RCC 7860 (cell line): Measurements from ENCODE around the gene IER2.
"Not testable (repeated sequence)": the region's sequence is repeated elsewhere in the genome, so short reads cannot be mapped to it uniquely, and the experiment has no call there.

Source experiments
- DNase-seq: peaks from one replicate; pipeline ENCODE4 v3.0.0-alpha.2; 2015; ENCODE audit warnings: low spot score
- FAIRE-seq: peaks from 2 replicates; lab custom pipeline; 2012; peaks lifted over from hg19 to GRCh38; lab: Jason Lieb, UNC

Gene IER2

GRCh38 chr19:13162724-13163608, 12.8 kb downstream of the IER2 start:
- FAIRE-seq (peak; percentile 62), DNase-seq (peak; percentile 94)

GRCh38 chr19:13163609-13164342, 13.6 kb downstream of the IER2 start:
- DNase-seq (peak; percentile 95), FAIRE-seq (peak; percentile 77)

GRCh38 chr19:13164343-13165161, 14.3 kb downstream of the IER2 start:
- DNase-seq (peak; percentile 61), FAIRE-seq (no peak)

- FAIRE-seq, result no peak
These were observed 15.2 kb downstream of the IER2 start for GRCh38 chr19:13165162-13165997.

GRCh38 chr19:13166151-13166550, 15.9 kb downstream of the IER2 start:
- not testable (repeated sequence) for DNase-seq, FAIRE-seq

More at GRCh38 chr19:13165162-13165997, 15.2 kb downstream of the IER2 start:
- DNase-seq, result no peak

GRCh38 chr19:13169769-13170168, 19.6 kb downstream of the IER2 start:
- DNase-seq, result peak; percentile 83
- FAIRE-seq, result peak; percentile 84

GRCh38 chr19:13171146-13171545, 20.9 kb downstream of the IER2 start:
- FAIRE-seq (no peak), DNase-seq (no peak)

GRCh38 chr19:13172346-13173138, 22.3 kb downstream of the IER2 start:
- FAIRE-seq, result peak; percentile 91
- peak; percentile 96 for DNase-seq

- DNase-seq (no peak), FAIRE-seq (no peak)
These were observed 23.0 kb downstream of the IER2 start for GRCh38 chr19:13173139-13173737.

GRCh38 chr19:13176345-13176744, 26.1 kb downstream of the IER2 start:
- DNase-seq (peak; percentile 53), FAIRE-seq (peak; percentile 82)

GRCh38 chr19:13177584-13177983, 27.4 kb downstream of the IER2 start:
- not testable (repeated sequence) for FAIRE-seq, DNase-seq

- DNase-seq, FAIRE-seq: not testable (repeated sequence)
These were observed 28.1 kb downstream of the IER2 start for GRCh38 chr19:13178291-13178690.

GRCh38 chr19:13181747-13182388, 31.7 kb downstream of the IER2 start:
- DNase-seq (no peak), FAIRE-seq (no peak)

GRCh38 chr19:13184926-13185325, 34.7 kb downstream of the IER2 start:
- FAIRE-seq, DNase-seq: not testable (repeated sequence)

GRCh38 chr19:13185763-13186657, 35.8 kb downstream of the IER2 start:
- not testable (repeated sequence) for DNase-seq, FAIRE-seq

GRCh38 chr19:13186688-13187087, 36.5 kb downstream of the IER2 start:
- not testable (repeated sequence) for FAIRE-seq, DNase-seq

GRCh38 chr19:13187419-13187818, 37.2 kb downstream of the IER2 start:
- DNase-seq, result no peak
- no peak for FAIRE-seq
